ENCODE data around the gene RHOC. TPM values are rescaled to one million over a fixed set of nuclear protein-coding genes. Genes with fewer than 3 reads are reported as not detected.

RHOC gene
- total RNA-seq, 2 experiments from 2014 or later: 23.1 to 43.3 TPM

GRCh38 chr1:112710159-112710558 lies 3.2 kb upstream of the RHOC start:
- ChIA-PET CTCF (ENCODE audit: unreplicated experiment) (no interaction called here), POLR2A (interaction anchor here (1.0 to 1.2 kb wide), 3 partner anchors 36 to 314 kb away, joined by 3 to 4 read pairs (median 3); partner anchors contain the start of genes CTTNBP2NL and MOV10)
- Histone ChIP-seq H3K36me3 (ENCODE audit: insufficient read depth, low read length) (no peaks in the 10 kb centered on the region), H3K79me2 (ENCODE audit: insufficient read depth, low read depth, low read length) (no peaks in the 10 kb centered on the region), H3K9me2 (ENCODE audit: insufficient read depth, low read length) (no peaks in the 10 kb centered on the region), H2AFZ (ENCODE audit: low read length) (no peak overlapping the region), H3K9me3 (ENCODE audit: low read length) (no peaks in the 10 kb centered on the region), H4K20me1 (ENCODE audit: insufficient read depth, low read length) (no peaks in the 10 kb centered on the region), H3K4me2 (ENCODE audit: low read length) (no peak overlapping the region), H3K27ac (ENCODE audit: low read depth, low read length, poor library complexity, severe bottlenecking) (no peak overlapping the region), H3K4me3 (ENCODE audit: low read depth, low read length, poor library complexity, severe bottlenecking) (no peak overlapping the region), H3K4me1 (ENCODE audit: insufficient read depth, low read length, poor library complexity, severe bottlenecking) (peaks cover 30% of the 10 kb centered on the region)
- BruUV-seq (replicated peaks): no TSS peak
- no peak for DNase-seq (ENCODE audit: low spot score)
- intact Hi-C loops (cut with micrococcal nuclease; ENCODE audit: unreplicated experiment): no loop called here
- TF ChIP-seq CTCF (conservative IDR thresholded peaks at IDR 0.05; ENCODE audit: low read length) (no peak), EZH2phosphoT487 (IDR thresholded peaks at IDR 0.05; ENCODE audit: borderline replicate concordance, low read depth, low read length) (no peak)

GRCh38 chr1:112708489-112708888 lies 1.6 kb upstream of the RHOC start:
- intact Hi-C loops (cut with micrococcal nuclease; ENCODE audit: unreplicated experiment): no loop called here
- POLR2A ChIA-PET: interaction anchor here (0.5 to 1.2 kb wide), 4 partner anchors 36 to 375 kb away, joined by 3 to 4 read pairs (median 4); no protein-coding TSS in a partner anchor

More at GRCh38 chr1:112708489-112708888, 1.6 kb upstream of the RHOC start:
- no peak overlapping the region for H3K4me3 ChIP-seq (ENCODE audit: low read depth, low read length, poor library complexity, severe bottlenecking)
- CTCF ChIA-PET (ENCODE audit: unreplicated experiment): interaction anchor here (2.2 kb wide), 1 partner anchor 317 kb away, joined by 7 read pairs; no protein-coding TSS in a partner anchor
- no peak overlapping the region for H3K4me2 ChIP-seq (ENCODE audit: low read length)
- no peak for TF ChIP-seq EZH2phosphoT487 (IDR thresholded peaks at IDR 0.05; ENCODE audit: borderline replicate concordance, low read depth, low read length)
- no peak for TF ChIP-seq CTCF (conservative IDR thresholded peaks at IDR 0.05; ENCODE audit: low read length)
- DNase-seq (ENCODE audit: low spot score): no peak
- no peak overlapping the region for H2AFZ ChIP-seq (ENCODE audit: low read length)
- peaks cover 30% of the 10 kb centered on the region for H3K4me1 ChIP-seq (ENCODE audit: insufficient read depth, low read length, poor library complexity, severe bottlenecking)
- no peaks in the 10 kb centered on the region for H3K36me3 ChIP-seq (ENCODE audit: insufficient read depth, low read length)
- BruUV-seq (replicated peaks): no TSS peak
- no peaks in the 10 kb centered on the region for H3K9me2 ChIP-seq (ENCODE audit: insufficient read depth, low read length)
- no peaks in the 10 kb centered on the region for H4K20me1 ChIP-seq (ENCODE audit: insufficient read depth, low read length)
- no peaks in the 10 kb centered on the region for H3K9me3 ChIP-seq (ENCODE audit: low read length)
- no peak overlapping the region for H3K27ac ChIP-seq (ENCODE audit: low read depth, low read length, poor library complexity, severe bottlenecking)
- H3K79me2 ChIP-seq (ENCODE audit: insufficient read depth, low read depth, low read length): no peaks in the 10 kb centered on the region

Data from OCI-LY7 (cell line).